ENCODE data around the gene ZNF277.

DNA sequence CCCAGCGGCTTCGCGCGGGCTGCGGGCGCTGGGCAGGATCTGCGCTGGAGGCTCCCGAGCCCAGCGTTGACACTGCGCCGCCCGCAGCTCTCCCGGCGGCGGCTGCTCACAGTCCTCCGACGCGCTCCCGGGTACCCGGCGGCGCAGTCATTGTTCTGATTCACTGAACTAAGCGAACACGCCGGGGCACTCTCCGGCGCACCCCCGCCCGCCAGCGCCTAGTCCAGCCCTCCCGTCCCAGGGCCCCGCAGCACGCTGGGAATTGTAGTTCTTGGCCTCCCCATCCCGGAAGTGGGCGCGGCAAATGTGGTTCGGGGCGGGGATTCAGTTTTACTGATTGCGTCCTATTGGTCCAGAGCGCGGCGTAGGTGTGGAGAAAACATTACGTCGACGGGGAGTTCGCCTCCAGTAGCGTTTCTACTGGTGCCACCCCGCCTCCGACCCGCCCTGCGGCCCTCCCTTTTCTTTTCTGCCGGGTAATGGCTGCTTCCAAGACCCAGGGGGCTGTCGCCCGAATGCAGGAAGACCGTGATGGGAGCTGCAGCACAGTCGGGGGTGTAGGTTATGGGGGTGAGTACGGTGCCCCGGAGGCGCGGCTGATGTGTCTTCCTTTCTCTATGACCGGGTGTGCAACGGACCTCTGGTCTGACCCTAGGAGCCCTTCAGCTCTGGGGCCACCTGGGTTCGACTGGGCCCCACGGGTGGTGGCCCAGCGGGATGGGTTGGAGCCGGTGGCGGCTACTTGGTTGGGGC lies at the start of gene ZNF277, which contains the start of gene DOCK4:
- TF ChIP-seq, protein P1, sequence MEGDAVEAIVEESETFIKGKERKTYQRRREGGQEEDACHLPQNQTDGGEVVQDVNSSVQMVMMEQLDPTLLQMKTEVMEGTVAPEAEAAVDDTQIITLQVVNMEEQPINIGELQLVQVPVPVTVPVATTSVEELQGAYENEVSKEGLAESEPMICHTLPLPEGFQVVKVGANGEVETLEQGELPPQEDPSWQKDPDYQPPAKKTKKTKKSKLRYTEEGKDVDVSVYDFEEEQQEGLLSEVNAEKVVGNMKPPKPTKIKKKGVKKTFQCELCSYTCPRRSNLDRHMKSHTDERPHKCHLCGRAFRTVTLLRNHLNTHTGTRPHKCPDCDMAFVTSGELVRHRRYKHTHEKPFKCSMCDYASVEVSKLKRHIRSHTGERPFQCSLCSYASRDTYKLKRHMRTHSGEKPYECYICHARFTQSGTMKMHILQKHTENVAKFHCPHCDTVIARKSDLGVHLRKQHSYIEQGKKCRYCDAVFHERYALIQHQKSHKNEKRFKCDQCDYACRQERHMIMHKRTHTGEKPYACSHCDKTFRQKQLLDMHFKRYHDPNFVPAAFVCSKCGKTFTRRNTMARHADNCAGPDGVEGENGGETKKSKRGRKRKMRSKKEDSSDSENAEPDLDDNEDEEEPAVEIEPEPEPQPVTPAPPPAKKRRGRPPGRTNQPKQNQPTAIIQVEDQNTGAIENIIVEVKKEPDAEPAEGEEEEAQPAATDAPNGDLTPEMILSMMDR (IDR thresholded peaks at IDR 0.05) = no peak
- TF ChIP-seq POLR2AphosphoS5 (IDR thresholded peaks at IDR 0.05) = peak; percentile 13 to 72 (median 61)
